PC-9 (cell line): ENCODE data around the gene PRDM2.

Experiments
- CTCF ChIP-seq: fragments of 200-600 bp; sonication (generic); conservative IDR thresholded peaks from 2 replicates; pipeline ENCODE4 v1.6.1; 2017; ENCODE audit warnings: mixed run types, antibody characterized with exemption, mild to moderate bottlenecking, moderate library complexity
- EZH2 ChIP-seq: fragments of 200-600 bp; sonication (generic); IDR thresholded peaks from 2 replicates; pipeline ENCODE4 v1.8.0; 2017; ENCODE audit warnings: antibody characterized with exemption, low read depth

GRCh38 chr1:13756557-13757315 is 56.7 kb downstream of the PRDM2 start:
- TF ChIP-seq CTCF (no peak), EZH2 (no peak)
